Measurements from ENCODE around the gene ZNF175. TPM values are rescaled to one million over a fixed set of nuclear protein-coding genes. Genes with fewer than 3 reads are reported as not detected.

The ZNF175 gene
- total and polyA plus RNA-seq, 9 of the 15 experiments (the other 6 are each of a cell fraction or from before 2014, with no cell fraction given): 3.7 to 37.9 (median 14.0) TPM

DNA sequence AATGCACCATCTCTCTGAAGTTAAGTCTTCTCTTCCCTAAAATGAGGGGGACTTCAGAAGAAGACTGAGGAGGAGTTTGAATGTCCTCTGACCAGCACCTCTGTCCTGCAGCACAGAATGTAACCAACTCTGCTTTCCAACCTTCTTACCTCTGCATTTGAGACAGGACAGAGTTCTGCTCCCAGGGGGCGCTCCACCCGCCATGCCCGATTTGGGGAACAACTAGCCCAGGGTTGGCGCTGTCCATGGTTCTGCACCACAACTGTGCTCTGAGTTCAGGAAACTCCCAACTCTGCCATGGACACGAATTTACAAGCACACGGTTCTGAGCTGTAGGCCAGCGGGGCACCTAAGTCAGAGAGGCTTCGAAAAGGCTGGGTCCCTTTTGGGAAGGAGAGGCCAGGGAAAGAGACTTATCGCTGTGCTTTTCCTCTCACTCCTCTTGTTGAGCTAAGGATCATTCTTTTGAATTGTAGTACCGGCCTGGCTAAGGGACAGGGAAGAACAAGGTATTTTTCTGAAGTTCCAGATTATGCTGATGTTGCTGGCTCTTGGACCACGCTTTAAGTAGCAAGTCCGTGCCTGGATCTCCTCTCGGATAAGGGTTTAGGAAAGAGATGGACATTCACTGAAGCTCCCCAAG is 37.0 kb downstream of the ZNF175 start (continued):
- TF ChIP-seq, protein P1, sequence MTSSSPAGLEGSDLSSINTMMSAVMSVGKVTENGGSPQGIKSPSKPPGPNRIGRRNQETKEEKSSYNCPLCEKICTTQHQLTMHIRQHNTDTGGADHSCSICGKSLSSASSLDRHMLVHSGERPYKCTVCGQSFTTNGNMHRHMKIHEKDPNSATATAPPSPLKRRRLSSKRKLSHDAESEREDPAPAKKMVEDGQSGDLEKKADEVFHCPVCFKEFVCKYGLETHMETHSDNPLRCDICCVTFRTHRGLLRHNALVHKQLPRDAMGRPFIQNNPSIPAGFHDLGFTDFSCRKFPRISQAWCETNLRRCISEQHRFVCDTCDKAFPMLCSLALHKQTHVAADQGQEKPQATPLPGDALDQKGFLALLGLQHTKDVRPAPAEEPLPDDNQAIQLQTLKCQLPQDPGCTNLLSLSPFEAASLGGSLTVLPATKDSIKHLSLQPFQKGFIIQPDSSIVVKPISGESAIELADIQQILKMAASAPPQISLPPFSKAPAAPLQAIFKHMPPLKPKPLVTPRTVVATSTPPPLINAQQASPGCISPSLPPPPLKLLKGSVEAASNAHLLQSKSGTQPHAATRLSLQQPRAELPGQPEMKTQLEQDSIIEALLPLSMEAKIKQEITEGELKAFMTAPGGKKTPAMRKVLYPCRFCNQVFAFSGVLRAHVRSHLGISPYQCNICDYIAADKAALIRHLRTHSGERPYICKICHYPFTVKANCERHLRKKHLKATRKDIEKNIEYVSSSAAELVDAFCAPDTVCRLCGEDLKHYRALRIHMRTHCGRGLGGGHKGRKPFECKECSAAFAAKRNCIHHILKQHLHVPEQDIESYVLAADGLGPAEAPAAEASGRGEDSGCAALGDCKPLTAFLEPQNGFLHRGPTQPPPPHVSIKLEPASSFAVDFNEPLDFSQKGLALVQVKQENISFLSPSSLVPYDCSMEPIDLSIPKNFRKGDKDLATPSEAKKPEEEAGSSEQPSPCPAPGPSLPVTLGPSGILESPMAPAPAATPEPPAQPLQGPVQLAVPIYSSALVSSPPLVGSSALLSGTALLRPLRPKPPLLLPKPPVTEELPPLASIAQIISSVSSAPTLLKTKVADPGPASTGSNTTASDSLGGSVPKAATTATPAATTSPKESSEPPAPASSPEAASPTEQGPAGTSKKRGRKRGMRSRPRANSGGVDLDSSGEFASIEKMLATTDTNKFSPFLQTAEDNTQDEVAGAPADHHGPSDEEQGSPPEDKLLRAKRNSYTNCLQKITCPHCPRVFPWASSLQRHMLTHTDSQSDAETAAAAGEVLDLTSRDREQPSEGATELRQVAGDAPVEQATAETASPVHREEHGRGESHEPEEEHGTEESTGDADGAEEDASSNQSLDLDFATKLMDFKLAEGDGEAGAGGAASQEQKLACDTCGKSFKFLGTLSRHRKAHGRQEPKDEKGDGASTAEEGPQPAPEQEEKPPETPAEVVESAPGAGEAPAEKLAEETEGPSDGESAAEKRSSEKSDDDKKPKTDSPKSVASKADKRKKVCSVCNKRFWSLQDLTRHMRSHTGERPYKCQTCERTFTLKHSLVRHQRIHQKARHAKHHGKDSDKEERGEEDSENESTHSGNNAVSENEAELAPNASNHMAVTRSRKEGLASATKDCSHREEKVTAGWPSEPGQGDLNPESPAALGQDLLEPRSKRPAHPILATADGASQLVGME (CRISPR knock-in tag; IDR thresholded peaks at IDR 0.05): no peak
- TF ChIP-seq HDGF (IDR thresholded peaks at IDR 0.05) (no peak), SNRNP70 (optimal IDR thresholded peaks at IDR 0.05; ENCODE audit: low read depth, low read length) (no peak), NFE2L1 (tag; IDR thresholded peaks at IDR 0.05; ENCODE audit: borderline replicate concordance, low read depth) (no peak), SIRT6 (IDR thresholded peaks at IDR 0.05; ENCODE audit: low read depth, low read length) (no peak), CTBP1 (IDR thresholded peaks at IDR 0.05; ENCODE audit: borderline replicate concordance) (peak; percentile 60; the same call in 1 of the 2 replicates), ZNF143 (CRISPR knock-in tag; IDR thresholded peaks at IDR 0.05) (no peak), SLC30A9 (CRISPR knock-in tag; IDR thresholded peaks at IDR 0.05) (no peak), FOXA1 (IDR thresholded peaks at IDR 0.05; ENCODE audit: borderline replicate concordance) (no peak), GABPA (tag; conservative IDR thresholded peaks at IDR 0.05; ENCODE audit: low read depth) (no peak), ZFPM2 (CRISPR knock-in tag; IDR thresholded peaks at IDR 0.05) (no peak), TARDBP (IDR thresholded peaks at IDR 0.05) (no peak; the same call in 1 of the 2 replicates), MECOM (CRISPR knock-in tag; IDR thresholded peaks at IDR 0.05) (no peak), IRF2 (CRISPR knock-in tag; IDR thresholded peaks at IDR 0.05) (no peak), NR2C2 (CRISPR knock-in tag; IDR thresholded peaks at IDR 0.05) (peak; percentile 82), NR2C2 (tag; IDR thresholded peaks at IDR 0.05) (0 out of 2 replicates have a peak, but pooled peaks have one; percentile 16), STAG1 (CRISPR knock-in tag; IDR thresholded peaks at IDR 0.05; ENCODE audit: borderline replicate concordance) (peak; percentile 85; the same call in 1 of the 2 replicates), PHF20 (IDR thresholded peaks at IDR 0.05; ENCODE audit: partially characterized antibody) (no peak), PCBP1 (IDR thresholded peaks at IDR 0.05; ENCODE audit: low read depth, low read length, poor library complexity, severe bottlenecking) (no peak)
- TF ChIP-seq, protein P2, sequence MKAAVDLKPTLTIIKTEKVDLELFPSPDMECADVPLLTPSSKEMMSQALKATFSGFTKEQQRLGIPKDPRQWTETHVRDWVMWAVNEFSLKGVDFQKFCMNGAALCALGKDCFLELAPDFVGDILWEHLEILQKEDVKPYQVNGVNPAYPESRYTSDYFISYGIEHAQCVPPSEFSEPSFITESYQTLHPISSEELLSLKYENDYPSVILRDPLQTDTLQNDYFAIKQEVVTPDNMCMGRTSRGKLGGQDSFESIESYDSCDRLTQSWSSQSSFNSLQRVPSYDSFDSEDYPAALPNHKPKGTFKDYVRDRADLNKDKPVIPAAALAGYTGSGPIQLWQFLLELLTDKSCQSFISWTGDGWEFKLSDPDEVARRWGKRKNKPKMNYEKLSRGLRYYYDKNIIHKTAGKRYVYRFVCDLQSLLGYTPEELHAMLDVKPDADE (conservative IDR thresholded peaks at IDR 0.05; ENCODE audit: control insufficient read depth, low read depth, low read length): peak; percentile 78; the same call in 1 of the 2 replicates
- TF ChIP-seq, protein P3, sequence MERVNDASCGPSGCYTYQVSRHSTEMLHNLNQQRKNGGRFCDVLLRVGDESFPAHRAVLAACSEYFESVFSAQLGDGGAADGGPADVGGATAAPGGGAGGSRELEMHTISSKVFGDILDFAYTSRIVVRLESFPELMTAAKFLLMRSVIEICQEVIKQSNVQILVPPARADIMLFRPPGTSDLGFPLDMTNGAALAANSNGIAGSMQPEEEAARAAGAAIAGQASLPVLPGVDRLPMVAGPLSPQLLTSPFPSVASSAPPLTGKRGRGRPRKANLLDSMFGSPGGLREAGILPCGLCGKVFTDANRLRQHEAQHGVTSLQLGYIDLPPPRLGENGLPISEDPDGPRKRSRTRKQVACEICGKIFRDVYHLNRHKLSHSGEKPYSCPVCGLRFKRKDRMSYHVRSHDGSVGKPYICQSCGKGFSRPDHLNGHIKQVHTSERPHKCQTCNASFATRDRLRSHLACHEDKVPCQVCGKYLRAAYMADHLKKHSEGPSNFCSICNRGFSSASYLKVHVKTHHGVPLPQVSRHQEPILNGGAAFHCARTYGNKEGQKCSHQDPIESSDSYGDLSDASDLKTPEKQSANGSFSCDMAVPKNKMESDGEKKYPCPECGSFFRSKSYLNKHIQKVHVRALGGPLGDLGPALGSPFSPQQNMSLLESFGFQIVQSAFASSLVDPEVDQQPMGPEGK (CRISPR knock-in tag; IDR thresholded peaks at IDR 0.05; ENCODE audit: borderline replicate concordance): no peak

Data from K562 (cell line).